H9 (cell line): Measurements from ENCODE around the gene CDK16. TPM values are rescaled to one million over a fixed set of nuclear protein-coding genes. Genes with fewer than 3 reads are reported as not detected.

ENCODE experiments used
- DNase-seq: peaks from one replicate; pipeline ENCODE4 v3.0.0-alpha.2; 2017
- H2AFZ ChIP-seq: one replicate; pipeline ENCODE4 v1.6.1; 2013; ENCODE audit warnings: mild to moderate bottlenecking, low read length, control low read depth, moderate library complexity
- H2AK5ac ChIP-seq: 2 replicates; pipeline ENCODE4 v1.6.1; 2013; ENCODE audit warnings: low read length, control low read depth, mixed read lengths; ENCODE audit not compliant: insufficient read length
- H2BK120ac ChIP-seq: one replicate; pipeline ENCODE4 v1.6.1; 2013; ENCODE audit warnings: low read depth, mild to moderate bottlenecking, low read length, control low read depth, inconsistent platforms; ENCODE audit not compliant: poor library complexity, severe bottlenecking
- H2BK12ac ChIP-seq: 2 replicates; pipeline ENCODE4 v1.6.1; 2013; ENCODE audit warnings: low read length, control low read depth, mixed read lengths, low read depth; ENCODE audit not compliant: insufficient read length
- H2BK15ac ChIP-seq: 2 replicates; pipeline ENCODE4 v1.6.1; 2013; ENCODE audit warnings: low read depth, low read length, control low read depth
- H2BK20ac ChIP-seq: one replicate; pipeline ENCODE4 v1.6.1; 2013; ENCODE audit warnings: low read depth, mild to moderate bottlenecking, low read length, control low read depth, inconsistent platforms; ENCODE audit not compliant: poor library complexity, severe bottlenecking
- H2BK5ac ChIP-seq: 2 replicates; pipeline ENCODE4 v1.6.1; 2013; ENCODE audit warnings: low read length, control low read depth, mixed read lengths; ENCODE audit not compliant: insufficient read length
- H3K14ac ChIP-seq: 2 replicates; pipeline ENCODE4 v1.6.1; 2013; ENCODE audit warnings: low read length, control low read depth; ENCODE audit not compliant: insufficient read depth
- H3K18ac ChIP-seq: 2 replicates; pipeline ENCODE4 v1.6.1; 2013; ENCODE audit warnings: low read depth, mild to moderate bottlenecking, mixed read lengths, low read length, control low read depth; ENCODE audit not compliant: insufficient read length
- H3K23ac ChIP-seq: 2 replicates; pipeline ENCODE4 v1.6.1; 2013; ENCODE audit warnings: low read length, control low read depth, mixed read lengths, low read depth; ENCODE audit not compliant: insufficient read length
- H3K23me2 ChIP-seq: 2 replicates; pipeline ENCODE4 v1.6.1; 2013; ENCODE audit warnings: low read depth, mild to moderate bottlenecking, mixed read lengths, low read length, control low read depth; ENCODE audit not compliant: insufficient read length, poor library complexity, severe bottlenecking
- H3K27ac ChIP-seq: 2 replicates; pipeline ENCODE4 v1.5.1; 2013; ENCODE audit warnings: low read length, control low read depth, mixed read lengths, low read depth; ENCODE audit not compliant: insufficient read length
- H3K27me3 ChIP-seq: 2 replicates; pipeline ENCODE4 v1.6.1; 2013; ENCODE audit warnings: low read length, control low read depth, inconsistent platforms; ENCODE audit not compliant: insufficient read depth
- H3K4ac ChIP-seq: 2 replicates; pipeline ENCODE4 v1.6.1; 2013; ENCODE audit warnings: low read depth, mild to moderate bottlenecking, control low read depth, inconsistent platforms, low read length, moderate library complexity
- H3K4me1 ChIP-seq: 2 replicates; pipeline ENCODE4 v1.6.1; 2013; ENCODE audit warnings: low read length, control low read depth, inconsistent platforms; ENCODE audit not compliant: insufficient read depth
- H3K4me2 ChIP-seq: 2 replicates; pipeline ENCODE4 v1.6.1; 2013; ENCODE audit warnings: low read length, control low read depth, mixed read lengths; ENCODE audit not compliant: insufficient read length, insufficient read depth
- H3K56ac ChIP-seq: 2 replicates; pipeline ENCODE4 v1.6.1; 2013; ENCODE audit warnings: low read depth, mild to moderate bottlenecking, mixed read lengths, low read length, control low read depth; ENCODE audit not compliant: insufficient read length
- H3K79me1 ChIP-seq: 2 replicates; pipeline ENCODE4 v1.6.1; 2013; ENCODE audit warnings: low read depth, mild to moderate bottlenecking, moderate library complexity, low read length, control low read depth, inconsistent platforms; ENCODE audit not compliant: insufficient read depth, poor library complexity, severe bottlenecking
- H3K79me2 ChIP-seq: 2 replicates; pipeline ENCODE4 v1.6.1; 2013; ENCODE audit warnings: low read length, control low read depth, inconsistent platforms; ENCODE audit not compliant: insufficient read depth
- H3K9ac ChIP-seq: 2 replicates; pipeline ENCODE4 v1.6.1; 2013; ENCODE audit warnings: low read length, control low read depth, mixed read lengths; ENCODE audit not compliant: insufficient read length; ENCODE audit errors: extremely low read depth
- H3K9me3 ChIP-seq: one replicate; pipeline ENCODE4 v1.6.1; 2013; ENCODE audit warnings: low read depth, low read length, inconsistent platforms; ENCODE audit not compliant: control insufficient read depth
- H3T11ph ChIP-seq: one replicate; pipeline ENCODE4 v1.6.1; 2013; ENCODE audit warnings: mild to moderate bottlenecking, low read length, control low read depth, inconsistent platforms
- H4K20me1 ChIP-seq: one replicate; pipeline ENCODE4 v1.6.1; 2013; ENCODE audit not compliant: control insufficient read depth, insufficient read length, insufficient read depth
- H4K5ac ChIP-seq: 2 replicates; pipeline ENCODE4 v1.6.1; 2013; ENCODE audit warnings: low read depth, mild to moderate bottlenecking, mixed read lengths, low read length, control low read depth; ENCODE audit not compliant: insufficient read length
- H4K8ac ChIP-seq: replicated peaks from 2 replicates; pipeline ENCODE4 v1.6.1; 2013; ENCODE audit warnings: low read length, control low read depth, mixed read lengths, low read depth; ENCODE audit not compliant: insufficient read length
- H4K91ac ChIP-seq: 2 replicates; pipeline ENCODE4 v1.6.1; 2013; ENCODE audit warnings: low read depth, mild to moderate bottlenecking, moderate library complexity, mixed read lengths, low read length, control low read depth; ENCODE audit not compliant: insufficient read length
- H3K27ac Mint-ChIP-seq, 3 experiments: 2 replicates in 2 of 3; 3 replicates in 1 of 3; pipeline ENCODE4 v1.8.0; 2020 to 2021; ENCODE audit warnings: mixed read lengths in 3 of 3, mild to moderate bottlenecking in 1 of 3, moderate library complexity in 1 of 3
- H3K27me3 Mint-ChIP-seq: 2 replicates; pipeline ENCODE4 v1.8.0; 2021; ENCODE audit warnings: low read depth, mild to moderate bottlenecking, moderate library complexity, mixed read lengths
- H3K36me3 Mint-ChIP-seq, 3 experiments: 2 replicates in 2 of 3; 3 replicates in 1 of 3; pipeline ENCODE4 v1.8.0; 2020 to 2021; ENCODE audit warnings: low read depth in 3 of 3, mixed read lengths in 3 of 3; ENCODE audit not compliant: insufficient read depth in 1 of 3
- H3K4me1 Mint-ChIP-seq, 2 experiments: 2 replicates each; pipeline ENCODE4 v1.8.0; 2020; ENCODE audit warnings: mixed read lengths in 2 of 2
- H3K4me3 Mint-ChIP-seq, 2 experiments: 2 replicates in 1 of 2; 3 replicates in 1 of 2; pipeline ENCODE4 v1.8.0; 2020 to 2021; ENCODE audit warnings: mild to moderate bottlenecking in 2 of 2, mixed read lengths in 2 of 2, moderate library complexity in 1 of 2
- H3K9me3 Mint-ChIP-seq, 2 experiments: 2 replicates in 1 of 2; 3 replicates in 1 of 2; pipeline ENCODE4 v1.8.0; 2020; ENCODE audit warnings: mild to moderate bottlenecking in 2 of 2, mixed read lengths in 2 of 2, moderate library complexity in 1 of 2
- CTCF ChIP-seq: fragments of 200-600 bp; sonication (generic); conservative IDR thresholded peaks from 3 replicates; pipeline ENCODE4 v1.8.0; 2021; ENCODE audit warnings: antibody characterized with exemption, mild to moderate bottlenecking
- WGBS: extraction: QIAGEN DNeasy Blood & Tissue Kit; methylation state at CpG from one replicate; pipeline ENCODE4 v1.1.7; 2013; ENCODE audit warnings: missing lambda C conversion rate, low lambda C conversion rate, mixed read lengths; ENCODE audit not compliant: insufficient read length; ENCODE audit errors: extremely low coverage; 5-methylcytosine and 5-hydroxymethylcytosine counted together
- total RNA-seq: library from RNA; stranded (reverse); gene quantifications from 2 replicates; pipeline ENCODE4 v1.2.1, GENCODE V29; 2021

CDK16 gene
- total RNA-seq, 1 experiment from 2014 or later: 226 TPM

GRCh38 chrX:47191806-47192401 lies 26.6 kb upstream of the CDK16 start:
- H3K79me1 ChIP-seq: peaks cover 12% of the 10 kb centered on the region
- H4K91ac ChIP-seq: no peak overlapping the region
- no peak overlapping the region for H3K56ac ChIP-seq
- H3K4me1 ChIP-seq: peaks cover 8% of the 10 kb centered on the region; the same call in 1 of the 2 replicates
- H3K4ac ChIP-seq: no peak overlapping the region
- H2BK5ac ChIP-seq: no peak overlapping the region
- no peak overlapping the region for H2BK20ac ChIP-seq
- TF ChIP-seq CTCF: no peak
- no peak overlapping the region for H3T11ph ChIP-seq
- H2BK120ac ChIP-seq: no peak overlapping the region
- no peak overlapping the region for H3K23ac ChIP-seq
- H3K27ac ChIP-seq: no peak overlapping the region
- Mint-ChIP-seq H3K27ac (peak overlapping the region in 1 of 3 experiments; percentile 22; a peak in 1 of 7 replicates), H3K27me3 (peaks cover 1% of the 10 kb centered on the region), H3K9me3 (peaks cover 11 to 31% of the 10 kb centered on the region in 2 experiments), H3K36me3 (peaks cover 25 to 30% (median 26%) of the 10 kb centered on the region in 3 experiments), H3K4me1 (peaks cover 28 to 38% of the 10 kb centered on the region in 2 experiments), H3K4me3 (peak overlapping the region; percentile 82 to 95)
- H3K23me2 ChIP-seq: peaks cover 15% of the 10 kb centered on the region
- H4K8ac ChIP-seq: no peak overlapping the region
- peaks cover 27% of the 10 kb centered on the region; the same call in 1 of the 2 replicates for H3K79me2 ChIP-seq
- no peak overlapping the region for H2AFZ ChIP-seq
- no peaks in the 10 kb centered on the region for H3K9me3 ChIP-seq
- H3K14ac ChIP-seq: no peak overlapping the region
- no peak overlapping the region for H2BK12ac ChIP-seq
- no peak overlapping the region for H2AK5ac ChIP-seq
- H3K27me3 ChIP-seq: no peaks in the 10 kb centered on the region
- no peaks in the 10 kb centered on the region for H4K20me1 ChIP-seq
- no peak overlapping the region for H4K5ac ChIP-seq
- no peak overlapping the region for H3K18ac ChIP-seq
- no peak overlapping the region for H2BK15ac ChIP-seq
- DNase-seq: no peak
- H3K9ac ChIP-seq: peak overlapping the region; percentile 71
- H3K4me2 ChIP-seq: peak overlapping the region; percentile 75
- no CpG with 5 or more reads among the region's 16 CpGs for WGBS
